GM23338 (cell line): ENCODE data around the gene PRKD3. TPM values are rescaled to one million over a fixed set of nuclear protein-coding genes. Genes with fewer than 3 reads are reported as not detected.

ENCODE experiments used
- ATAC-seq: fragments of 200-7000 bp; cut with Tn5 transposase; 3 replicates; pipeline ENCODE4 v1.9.1; 2020
- DNase-seq: peaks from one replicate; pipeline ENCODE4 v3.0.0-alpha.2; 2015; ENCODE audit warnings: low spot score
- H2AFZ ChIP-seq: fragments of 200-600 bp; sonication (generic); 2 replicates; pipeline ENCODE4 v1.8.0; 2016; ENCODE audit warnings: antibody characterized with exemption, mild to moderate bottlenecking, moderate library complexity
- H3F3A ChIP-seq: fragments of 200-600 bp; sonication (generic); replicated peaks from 2 replicates; pipeline ENCODE4 v1.8.0; 2017; ENCODE audit warnings: antibody characterized with exemption, mixed run types, low read depth
- H3K27ac ChIP-seq: fragments of 200-600 bp; sonication (generic); 2 replicates; pipeline ENCODE4 v1.6.1; 2016; ENCODE audit warnings: low read depth
- H3K27me3 ChIP-seq: fragments of 200-600 bp; sonication (generic); 2 replicates; pipeline ENCODE4 v1.8.0; 2016; ENCODE audit warnings: mild to moderate bottlenecking, mixed run types, moderate library complexity; ENCODE audit not compliant: insufficient read depth
- H3K36me3 ChIP-seq: fragments of 200-600 bp; sonication (generic); 2 replicates; pipeline ENCODE4 v1.8.0; 2016; ENCODE audit warnings: mild to moderate bottlenecking; ENCODE audit not compliant: insufficient read depth
- H3K4me1 ChIP-seq: fragments of 200-600 bp; sonication (generic); 2 replicates; pipeline ENCODE4 v1.8.0; 2016; ENCODE audit warnings: mild to moderate bottlenecking, moderate library complexity; ENCODE audit not compliant: insufficient read depth
- H3K4me2 ChIP-seq: fragments of 200-600 bp; sonication (generic); 2 replicates; pipeline ENCODE4 v1.7.1; 2017; ENCODE audit warnings: mixed run types
- H3K4me3 ChIP-seq: fragments of 200-600 bp; sonication (generic); 2 replicates; pipeline ENCODE4 v1.6.1; 2016; ENCODE audit warnings: mixed run types
- H3K79me2 ChIP-seq: fragments of 200-600 bp; sonication (generic); replicated peaks from 2 replicates; pipeline ENCODE4 v1.8.0; 2017; ENCODE audit warnings: mild to moderate bottlenecking; ENCODE audit not compliant: insufficient read depth
- H3K9me2 ChIP-seq: fragments of 200-600 bp; sonication (generic); 2 replicates; pipeline ENCODE4 v1.8.0; 2017; ENCODE audit not compliant: insufficient read depth
- H4K20me1 ChIP-seq: fragments of 200-600 bp; sonication (generic); replicated peaks from 2 replicates; pipeline ENCODE4 v1.8.0; 2017; ENCODE audit warnings: mild to moderate bottlenecking; ENCODE audit not compliant: insufficient read depth
- H3K27ac Mint-ChIP-seq: 2 replicates; pipeline ENCODE4 v1.8.0; 2020; ENCODE audit warnings: inconsistent platforms, mild to moderate bottlenecking, moderate library complexity, mixed read lengths
- H3K27me3 Mint-ChIP-seq: 3 replicates; pipeline ENCODE4 v1.8.0; 2022; ENCODE audit warnings: low read depth, mild to moderate bottlenecking, moderate library complexity, mixed read lengths, inconsistent platforms; ENCODE audit not compliant: insufficient read depth, poor library complexity
- H3K36me3 Mint-ChIP-seq: 3 replicates; pipeline ENCODE4 v1.8.0; 2021; ENCODE audit warnings: low read depth, mild to moderate bottlenecking, inconsistent platforms, moderate library complexity, mixed read lengths
- H3K4me1 Mint-ChIP-seq: 3 replicates; pipeline ENCODE4 v1.8.0; 2020; ENCODE audit warnings: mild to moderate bottlenecking, inconsistent platforms, mixed read lengths
- H3K4me3 Mint-ChIP-seq: 3 replicates; pipeline ENCODE4 v1.8.0; 2021; ENCODE audit warnings: moderate library complexity, mild to moderate bottlenecking, inconsistent platforms, mixed read lengths
- H3K9me3 Mint-ChIP-seq: 3 replicates; pipeline ENCODE4 v1.8.0; 2020; ENCODE audit warnings: moderate library complexity, mild to moderate bottlenecking, inconsistent platforms, mixed read lengths
- POLR2AphosphoS5 ChIP-seq: IDR thresholded peaks from 2 replicates; pipeline ENCODE4 v1.6.1; 2016; ENCODE audit warnings: antibody characterized with exemption, low read depth
- STAT1 ChIP-seq: IDR thresholded peaks from one replicate; pipeline ENCODE4 v1.6.1; 2016; ENCODE audit warnings: antibody characterized with exemption; ENCODE audit not compliant: unreplicated experiment
- ZNF114 ChIP-seq: fragments of 250-450 bp; sonication (Bioruptor Pico); IDR thresholded peaks from 2 replicates; pipeline ENCODE4 v1.5.0; 2020; ENCODE audit warnings: mild to moderate bottlenecking, moderate library complexity
- polyA plus RNA-seq: library from polyadenylated mRNA; unstranded; fragments of >200 nt; fragmentation: Nextera tagmentation; extraction: Ambion mirVana; gene quantifications from 2 replicates; pipeline ENCODE4 v1.2.1, GENCODE V29; 2016
- total RNA-seq: library from RNA; depleted of rRNA; stranded (reverse); fragments of >200 nt; shearing (Covaris generic); gene quantifications from 2 replicates; pipeline ENCODE4 v1.2.3, GENCODE V29; 2014
- TF ChIP-seq, protein P1 (sequence below): IDR thresholded peaks from one replicate; pipeline ENCODE4 v1.6.1; 2018; ENCODE audit warnings: antibody characterized with exemption; ENCODE audit not compliant: unreplicated experiment
- TF ChIP-seq, protein P2 (sequence below), 2 experiments: fragments of 200-600 bp in 1 of 2; sonication (generic) in 1 of 2; conservative IDR thresholded peaks; 2 replicates each; pipeline versions ENCODE4 v1.5.1 to v1.6.1; 2016 to 2017; ENCODE audit warnings: antibody characterized with exemption in 2 of 2, low read depth in 2 of 2, mild to moderate bottlenecking in 2 of 2, moderate library complexity in 1 of 2

The PRKD3 gene
- total and polyA plus RNA-seq, 2 experiments from 2014 or later: 59.7 to 77.0 TPM

DNA sequence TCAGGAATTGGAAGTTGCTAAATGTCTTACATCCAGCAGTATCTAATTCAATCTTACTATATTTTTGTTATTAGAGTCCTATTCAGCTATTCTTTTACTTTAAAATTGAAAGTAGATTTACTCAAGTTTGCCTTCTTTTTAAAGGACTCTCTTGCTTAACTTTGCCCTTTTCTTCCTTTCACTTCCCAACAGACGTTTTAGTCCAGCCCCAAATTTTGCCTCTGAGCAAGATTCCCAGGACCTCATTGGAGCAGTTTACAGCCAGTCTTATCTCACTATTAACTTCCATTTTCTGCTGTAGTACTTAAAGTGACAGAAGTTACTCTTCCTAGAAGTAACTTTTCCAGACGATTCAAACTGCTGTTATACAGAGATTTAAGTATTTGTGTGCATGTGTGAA lies 1.7 kb upstream of the PRKD3 start:
- H3F3A ChIP-seq: peaks cover 11% of the 10 kb centered on the region
- ATAC-seq (no peak), DNase-seq (no peak)

DNA sequence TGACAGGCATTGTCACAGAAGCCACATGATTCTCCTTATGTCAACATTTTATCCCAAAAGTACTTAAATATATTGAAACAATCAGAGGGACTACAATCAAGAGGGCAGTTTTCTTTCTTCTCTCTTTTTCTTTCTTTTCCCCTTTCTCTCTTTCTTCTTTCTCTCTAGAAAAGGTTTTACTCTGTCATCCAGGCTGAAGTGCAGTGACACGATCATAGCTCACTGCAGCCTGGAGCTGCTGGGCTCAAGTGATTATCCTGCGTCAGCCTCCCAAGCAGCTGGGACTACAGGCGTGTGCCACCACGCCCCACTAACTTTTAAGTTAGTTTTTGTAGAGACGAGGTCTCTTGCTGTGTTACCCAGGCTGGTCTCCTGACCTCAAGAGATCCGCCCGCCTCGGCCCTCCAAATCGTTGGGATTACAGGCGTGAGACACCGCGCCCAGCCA lies 1.0 kb upstream of the PRKD3 start:
- H3K36me3 Mint-ChIP-seq: peaks cover 9% of the 10 kb centered on the region; the same call in 1 of the 3 replicates
- Histone ChIP-seq H3K4me3 (peak overlapping the region; percentile 91), H4K20me1 (peaks cover 12% of the 10 kb centered on the region; the same call in 1 of the 2 replicates), H3K27ac (no peak overlapping the region), H3K4me2 (peak overlapping the region; percentile 88), H3K79me2 (peaks cover 34% of the 10 kb centered on the region), H3K27me3 (peaks cover 24% of the 10 kb centered on the region), H3K36me3 (peaks cover 3% of the 10 kb centered on the region; the same call in 1 of the 2 replicates), H3K9me2 (no peaks in the 10 kb centered on the region), H3K4me1 (peaks cover 26% of the 10 kb centered on the region), H2AFZ (peak overlapping the region; percentile 94), H3F3A (peaks cover 11% of the 10 kb centered on the region)
- ATAC-seq: no peak
- no peak overlapping the region for H3K27ac Mint-ChIP-seq
- peak overlapping the region; percentile 80 for H3K4me3 Mint-ChIP-seq
- no peaks in the 10 kb centered on the region; the same call in 2 of the 3 replicates for H3K9me3 Mint-ChIP-seq
- peaks cover 18% of the 10 kb centered on the region for H3K4me1 Mint-ChIP-seq
- H3K27me3 Mint-ChIP-seq: peaks cover 20% of the 10 kb centered on the region
- TF ChIP-seq POLR2AphosphoS5 (no peak), ZNF114 (CRISPR knock-in tag) (no peak)
- TF ChIP-seq, protein P1, sequence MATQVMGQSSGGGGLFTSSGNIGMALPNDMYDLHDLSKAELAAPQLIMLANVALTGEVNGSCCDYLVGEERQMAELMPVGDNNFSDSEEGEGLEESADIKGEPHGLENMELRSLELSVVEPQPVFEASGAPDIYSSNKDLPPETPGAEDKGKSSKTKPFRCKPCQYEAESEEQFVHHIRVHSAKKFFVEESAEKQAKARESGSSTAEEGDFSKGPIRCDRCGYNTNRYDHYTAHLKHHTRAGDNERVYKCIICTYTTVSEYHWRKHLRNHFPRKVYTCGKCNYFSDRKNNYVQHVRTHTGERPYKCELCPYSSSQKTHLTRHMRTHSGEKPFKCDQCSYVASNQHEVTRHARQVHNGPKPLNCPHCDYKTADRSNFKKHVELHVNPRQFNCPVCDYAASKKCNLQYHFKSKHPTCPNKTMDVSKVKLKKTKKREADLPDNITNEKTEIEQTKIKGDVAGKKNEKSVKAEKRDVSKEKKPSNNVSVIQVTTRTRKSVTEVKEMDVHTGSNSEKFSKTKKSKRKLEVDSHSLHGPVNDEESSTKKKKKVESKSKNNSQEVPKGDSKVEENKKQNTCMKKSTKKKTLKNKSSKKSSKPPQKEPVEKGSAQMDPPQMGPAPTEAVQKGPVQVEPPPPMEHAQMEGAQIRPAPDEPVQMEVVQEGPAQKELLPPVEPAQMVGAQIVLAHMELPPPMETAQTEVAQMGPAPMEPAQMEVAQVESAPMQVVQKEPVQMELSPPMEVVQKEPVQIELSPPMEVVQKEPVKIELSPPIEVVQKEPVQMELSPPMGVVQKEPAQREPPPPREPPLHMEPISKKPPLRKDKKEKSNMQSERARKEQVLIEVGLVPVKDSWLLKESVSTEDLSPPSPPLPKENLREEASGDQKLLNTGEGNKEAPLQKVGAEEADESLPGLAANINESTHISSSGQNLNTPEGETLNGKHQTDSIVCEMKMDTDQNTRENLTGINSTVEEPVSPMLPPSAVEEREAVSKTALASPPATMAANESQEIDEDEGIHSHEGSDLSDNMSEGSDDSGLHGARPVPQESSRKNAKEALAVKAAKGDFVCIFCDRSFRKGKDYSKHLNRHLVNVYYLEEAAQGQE: no peak
- no peak for DNase-seq

More for the DNA sequence above, 1.7 kb upstream of the PRKD3 start:
- Histone ChIP-seq H3K4me2 (no peak overlapping the region), H4K20me1 (peaks cover 8% of the 10 kb centered on the region; the same call in 1 of the 2 replicates), H3K36me3 (peaks cover 3% of the 10 kb centered on the region; the same call in 1 of the 2 replicates), H3K4me3 (no peak overlapping the region), H3K27me3 (peaks cover 24% of the 10 kb centered on the region), H3K27ac (no peak overlapping the region), H3K9me2 (no peaks in the 10 kb centered on the region), H3K4me1 (peaks cover 20% of the 10 kb centered on the region), H3K79me2 (peaks cover 28% of the 10 kb centered on the region), H2AFZ (no peak overlapping the region)
- Mint-ChIP-seq H3K4me1 (peaks cover 14% of the 10 kb centered on the region), H3K27ac (no peak overlapping the region), H3K36me3 (peaks cover 9% of the 10 kb centered on the region; the same call in 1 of the 3 replicates), H3K9me3 (no peaks in the 10 kb centered on the region; the same call in 2 of the 3 replicates), H3K27me3 (peaks cover 20% of the 10 kb centered on the region), H3K4me3 (no peak overlapping the region)
- no peak for TF ChIP-seq STAT1

DNA sequence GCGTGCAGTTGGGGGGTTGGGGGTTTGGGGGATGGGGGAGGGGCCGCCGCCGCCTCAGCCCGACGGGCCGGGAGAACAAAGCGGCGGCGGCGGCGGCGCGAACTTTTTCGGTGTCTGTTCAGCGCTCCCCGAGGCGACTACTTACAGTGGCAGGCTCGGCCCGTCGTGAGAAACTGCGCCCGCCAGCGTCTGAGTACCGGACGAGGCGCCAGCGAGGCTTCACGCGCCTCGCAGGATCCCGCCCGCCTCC lies 172 bp downstream of the PRKD3 start:
- Histone ChIP-seq H3K27me3 (peaks cover 24% of the 10 kb centered on the region), H3K9me2 (no peaks in the 10 kb centered on the region), H3K4me2 (no peak overlapping the region; the same call in 1 of the 2 replicates), H4K20me1 (peaks cover 12% of the 10 kb centered on the region; the same call in 1 of the 2 replicates), H3K36me3 (peaks cover 3% of the 10 kb centered on the region; the same call in 1 of the 2 replicates), H3F3A (peaks cover 11% of the 10 kb centered on the region), H3K79me2 (peaks cover 46% of the 10 kb centered on the region), H3K27ac (no peak overlapping the region), H3K4me3 (peak overlapping the region; percentile 91), H2AFZ (no peak overlapping the region), H3K4me1 (peaks cover 27% of the 10 kb centered on the region)
- no peak for DNase-seq
- peaks cover 9% of the 10 kb centered on the region; the same call in 1 of the 3 replicates for H3K36me3 Mint-ChIP-seq
- peaks cover 26% of the 10 kb centered on the region for H3K4me1 Mint-ChIP-seq
- peaks cover 20% of the 10 kb centered on the region for H3K27me3 Mint-ChIP-seq
- TF ChIP-seq, protein P2, sequence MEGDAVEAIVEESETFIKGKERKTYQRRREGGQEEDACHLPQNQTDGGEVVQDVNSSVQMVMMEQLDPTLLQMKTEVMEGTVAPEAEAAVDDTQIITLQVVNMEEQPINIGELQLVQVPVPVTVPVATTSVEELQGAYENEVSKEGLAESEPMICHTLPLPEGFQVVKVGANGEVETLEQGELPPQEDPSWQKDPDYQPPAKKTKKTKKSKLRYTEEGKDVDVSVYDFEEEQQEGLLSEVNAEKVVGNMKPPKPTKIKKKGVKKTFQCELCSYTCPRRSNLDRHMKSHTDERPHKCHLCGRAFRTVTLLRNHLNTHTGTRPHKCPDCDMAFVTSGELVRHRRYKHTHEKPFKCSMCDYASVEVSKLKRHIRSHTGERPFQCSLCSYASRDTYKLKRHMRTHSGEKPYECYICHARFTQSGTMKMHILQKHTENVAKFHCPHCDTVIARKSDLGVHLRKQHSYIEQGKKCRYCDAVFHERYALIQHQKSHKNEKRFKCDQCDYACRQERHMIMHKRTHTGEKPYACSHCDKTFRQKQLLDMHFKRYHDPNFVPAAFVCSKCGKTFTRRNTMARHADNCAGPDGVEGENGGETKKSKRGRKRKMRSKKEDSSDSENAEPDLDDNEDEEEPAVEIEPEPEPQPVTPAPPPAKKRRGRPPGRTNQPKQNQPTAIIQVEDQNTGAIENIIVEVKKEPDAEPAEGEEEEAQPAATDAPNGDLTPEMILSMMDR (conservative IDR thresholded peaks at IDR 0.05; ENCODE audit: low read depth in 2 of 2): no peak
- peak; percentile 59; the same call in 1 of the 2 replicates for TF ChIP-seq POLR2AphosphoS5
- H3K9me3 Mint-ChIP-seq: no peaks in the 10 kb centered on the region; the same call in 2 of the 3 replicates
- no peak overlapping the region for H3K27ac Mint-ChIP-seq
- peak overlapping the region; percentile 92; the same call in 2 of the 3 replicates for H3K4me3 Mint-ChIP-seq
- no peak for ATAC-seq
